NCI-H345 treated with DMSO at 0.1 percent for 48 hours (cell line): ENCODE data around the gene DHRS11.

ENCODE experiments used
- DNase-seq: peaks from one replicate; lab custom pipeline; 2025; ENCODE audit not compliant: unreplicated experiment; lab: John Stamatoyannopoulos, UW

The DHRS11 gene

DNA sequence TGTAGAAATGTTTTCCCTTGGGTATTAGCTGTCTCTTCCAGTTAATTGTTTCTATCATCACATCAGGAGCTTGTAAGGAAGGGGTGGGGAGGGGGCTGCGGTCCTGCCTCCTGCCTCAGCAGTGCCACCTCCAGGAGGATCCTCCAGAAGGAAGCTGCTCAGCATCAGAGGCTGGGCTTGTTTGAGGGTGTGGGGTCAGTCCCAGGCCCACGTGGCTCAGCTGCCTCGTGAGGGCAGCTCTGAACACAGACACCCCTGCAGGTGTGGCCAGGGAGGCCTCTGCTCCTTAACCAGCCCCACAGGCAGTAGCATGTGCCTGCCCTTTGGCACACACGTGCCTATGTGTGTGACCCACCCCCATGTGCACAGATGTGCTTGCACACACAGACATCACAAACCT lies 56.0 kb downstream of the DHRS11 start:
- no peak for DNase-seq

DNA sequence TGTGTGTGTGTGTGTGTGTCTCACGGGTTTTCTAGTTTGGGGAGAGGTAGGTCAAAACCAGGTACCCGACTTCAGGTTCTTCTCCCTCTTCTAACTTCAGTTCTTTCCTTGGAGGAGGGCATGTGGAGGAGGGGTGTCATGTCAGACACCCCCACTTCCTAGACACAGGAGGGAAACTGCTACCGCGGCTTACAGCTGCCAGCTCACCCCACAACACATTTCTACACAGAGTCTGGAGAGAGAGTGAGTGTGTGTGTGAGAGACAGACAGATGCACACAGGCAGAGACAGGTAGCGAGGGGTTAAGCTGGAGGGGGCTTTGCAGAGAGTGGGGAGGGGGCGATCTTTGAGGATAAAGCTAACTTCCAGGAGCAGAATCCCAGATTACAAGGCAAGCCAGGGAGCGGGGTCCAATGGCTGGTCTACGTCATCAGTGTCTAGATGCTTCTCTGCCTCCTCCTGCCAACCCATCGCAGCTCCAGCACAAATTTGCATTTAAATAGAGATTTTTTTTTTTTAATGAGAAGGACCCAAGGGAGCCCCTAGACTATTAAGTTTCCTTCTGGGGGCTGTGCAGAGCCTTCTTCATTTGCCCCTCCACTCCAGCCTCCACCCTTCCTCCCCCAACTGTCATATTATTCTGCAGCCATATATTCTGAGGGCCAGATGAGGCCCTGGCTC lies 58.6 kb downstream of the DHRS11 start:
- DNase-seq: no peak
